HepG2 (cell line): ENCODE measurements around the gene CYP2A7. TPM values are rescaled to one million over a fixed set of nuclear protein-coding genes. Genes with fewer than 3 reads are reported as not detected.
A peak's percentile ranks its signal among the peaks of the same experiment; 100 is the strongest.

Experiments used
- ELF1 ChIP-seq: sonication (generic); formaldehyde crosslinking; IDR thresholded peaks from 2 replicates; pipeline ENCODE4 v1.4.0; 2020; ENCODE audit warnings: missing genetic modification reagents
- HNF4A ChIP-seq: sonication (generic); formaldehyde crosslinking; IDR thresholded peaks from 2 replicates; pipeline ENCODE4 v1.4.0; 2020; ENCODE audit warnings: missing genetic modification reagents
- MAF1 ChIP-seq: sonication (generic); formaldehyde crosslinking; IDR thresholded peaks from 2 replicates; pipeline ENCODE4 v1.5.0; 2020; ENCODE audit warnings: missing genetic modification reagents, borderline replicate concordance
- RBAK ChIP-seq: sonication (generic); formaldehyde crosslinking; IDR thresholded peaks from 2 replicates; pipeline ENCODE4 v1.5.1; 2020; ENCODE audit warnings: mild to moderate bottlenecking, missing genetic modification reagents
- SALL2 ChIP-seq: sonication (generic); formaldehyde crosslinking; IDR thresholded peaks from 2 replicates; pipeline ENCODE4 v1.8.1; 2023; ENCODE audit warnings: mild to moderate bottlenecking, missing genetic modification reagents, inconsistent platforms
- ZNF264 ChIP-seq: sonication (generic); formaldehyde crosslinking; IDR thresholded peaks from 2 replicates; pipeline ENCODE4 v1.4.0; 2020; ENCODE audit warnings: missing genetic modification reagents
- ZNF331 ChIP-seq: sonication (generic); formaldehyde crosslinking; IDR thresholded peaks from 2 replicates; pipeline ENCODE4 v1.4.0; 2020; ENCODE audit warnings: missing genetic modification reagents
- ZNF614 ChIP-seq: IDR thresholded peaks from 2 replicates; pipeline ENCODE4 v1.6.1; 2018; ENCODE audit warnings: missing biosample characterization, missing genetic modification reagents, inconsistent platforms, borderline replicate concordance
- ZSCAN12 ChIP-seq: sonication (generic); formaldehyde crosslinking; IDR thresholded peaks from 2 replicates; pipeline ENCODE4 v1.9.0; 2021; ENCODE audit warnings: mild to moderate bottlenecking, missing genetic modification reagents
- polyA plus RNA-seq, 8 experiments: library from polyadenylated mRNA; depleted of rRNA in 3 of 8; stranded (reverse) in 7 of 8; unstranded in 1 of 8; fragments of >200 nt; fragmentation: Illumina TruSeq in 4 of 8; extraction: Trizol in 4 of 8; gene quantifications; 2 replicates each; pipeline versions ENCODE4 v1.2.1 to v1.2.3, GENCODE V29; 2011 to 2016; ENCODE audit warnings: low read depth in 4 of 8, missing spikeins in 1 of 8, mixed read lengths in 1 of 8; ENCODE audit not compliant: insufficient read depth in 1 of 8
- total RNA-seq, 5 experiments: library from RNA; depleted of rRNA; stranded (reverse); fragments of >200 nt; fragmentation: Illumina TruSeq; extraction: Trizol; gene quantifications; 2 replicates each; pipeline ENCODE4 v1.2.3, GENCODE V29; 2016; ENCODE audit warnings: low read depth in 1 of 5
- TF ChIP-seq, protein P1 (sequence below): sonication (generic); formaldehyde crosslinking; IDR thresholded peaks from 2 replicates; pipeline ENCODE4 v1.5.0; 2020; ENCODE audit warnings: mild to moderate bottlenecking, missing genetic modification reagents, borderline replicate concordance
- TF ChIP-seq, protein P2 (sequence below): sonication (generic); formaldehyde crosslinking; IDR thresholded peaks from 2 replicates; pipeline ENCODE4 v1.4.0; 2020; ENCODE audit warnings: missing genetic modification reagents

CYP2A7 gene
- total and polyA plus RNA-seq, 2 of the 13 experiments (the other 11 are each of a cell fraction or from before 2014, with no cell fraction given) = not detected

DNA sequence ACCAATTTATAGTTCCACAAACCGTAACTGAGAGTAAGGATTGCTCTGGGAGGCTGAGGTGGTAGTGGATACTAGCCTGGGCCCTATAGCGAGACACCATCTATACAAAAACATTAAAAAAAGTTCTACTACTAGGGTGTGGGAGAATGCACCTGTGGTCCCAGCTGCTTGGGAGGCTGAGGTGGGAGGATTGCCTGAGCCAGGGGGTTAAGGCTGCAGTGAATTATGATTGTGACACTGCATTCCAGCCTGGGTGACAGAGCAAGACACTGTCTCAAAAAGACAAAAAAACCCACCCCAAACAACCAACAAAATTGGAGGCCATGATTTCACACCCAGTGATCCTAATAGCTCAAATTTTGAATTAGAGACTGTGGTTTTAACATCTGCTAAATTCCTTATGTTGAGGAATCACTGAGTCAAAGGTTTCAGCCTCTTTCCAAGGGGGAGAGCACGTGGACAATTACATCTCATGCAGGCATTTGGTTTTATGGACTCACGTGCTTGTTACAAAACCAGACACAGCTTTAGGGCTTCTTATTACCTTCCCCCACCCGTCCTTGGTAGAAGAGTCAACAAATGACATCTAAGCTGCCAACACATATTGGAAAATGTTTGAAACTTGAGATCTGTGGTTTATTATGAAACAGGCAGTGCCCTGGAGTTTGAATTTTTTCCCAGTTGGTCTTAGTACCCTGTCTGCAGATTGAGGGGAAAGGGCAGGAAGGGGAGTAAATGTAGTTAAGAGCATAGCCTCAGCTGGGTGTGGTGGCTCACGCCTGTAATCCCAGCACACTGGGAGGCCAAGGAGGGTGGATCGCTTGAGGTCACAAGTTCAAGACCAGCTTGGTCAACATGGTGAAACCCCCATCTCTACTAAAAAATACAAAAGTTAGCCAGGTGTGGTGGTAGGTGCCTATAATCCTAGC, 50.3 kb downstream of the CYP2A7 start (continued):
- TF ChIP-seq, protein P1, sequence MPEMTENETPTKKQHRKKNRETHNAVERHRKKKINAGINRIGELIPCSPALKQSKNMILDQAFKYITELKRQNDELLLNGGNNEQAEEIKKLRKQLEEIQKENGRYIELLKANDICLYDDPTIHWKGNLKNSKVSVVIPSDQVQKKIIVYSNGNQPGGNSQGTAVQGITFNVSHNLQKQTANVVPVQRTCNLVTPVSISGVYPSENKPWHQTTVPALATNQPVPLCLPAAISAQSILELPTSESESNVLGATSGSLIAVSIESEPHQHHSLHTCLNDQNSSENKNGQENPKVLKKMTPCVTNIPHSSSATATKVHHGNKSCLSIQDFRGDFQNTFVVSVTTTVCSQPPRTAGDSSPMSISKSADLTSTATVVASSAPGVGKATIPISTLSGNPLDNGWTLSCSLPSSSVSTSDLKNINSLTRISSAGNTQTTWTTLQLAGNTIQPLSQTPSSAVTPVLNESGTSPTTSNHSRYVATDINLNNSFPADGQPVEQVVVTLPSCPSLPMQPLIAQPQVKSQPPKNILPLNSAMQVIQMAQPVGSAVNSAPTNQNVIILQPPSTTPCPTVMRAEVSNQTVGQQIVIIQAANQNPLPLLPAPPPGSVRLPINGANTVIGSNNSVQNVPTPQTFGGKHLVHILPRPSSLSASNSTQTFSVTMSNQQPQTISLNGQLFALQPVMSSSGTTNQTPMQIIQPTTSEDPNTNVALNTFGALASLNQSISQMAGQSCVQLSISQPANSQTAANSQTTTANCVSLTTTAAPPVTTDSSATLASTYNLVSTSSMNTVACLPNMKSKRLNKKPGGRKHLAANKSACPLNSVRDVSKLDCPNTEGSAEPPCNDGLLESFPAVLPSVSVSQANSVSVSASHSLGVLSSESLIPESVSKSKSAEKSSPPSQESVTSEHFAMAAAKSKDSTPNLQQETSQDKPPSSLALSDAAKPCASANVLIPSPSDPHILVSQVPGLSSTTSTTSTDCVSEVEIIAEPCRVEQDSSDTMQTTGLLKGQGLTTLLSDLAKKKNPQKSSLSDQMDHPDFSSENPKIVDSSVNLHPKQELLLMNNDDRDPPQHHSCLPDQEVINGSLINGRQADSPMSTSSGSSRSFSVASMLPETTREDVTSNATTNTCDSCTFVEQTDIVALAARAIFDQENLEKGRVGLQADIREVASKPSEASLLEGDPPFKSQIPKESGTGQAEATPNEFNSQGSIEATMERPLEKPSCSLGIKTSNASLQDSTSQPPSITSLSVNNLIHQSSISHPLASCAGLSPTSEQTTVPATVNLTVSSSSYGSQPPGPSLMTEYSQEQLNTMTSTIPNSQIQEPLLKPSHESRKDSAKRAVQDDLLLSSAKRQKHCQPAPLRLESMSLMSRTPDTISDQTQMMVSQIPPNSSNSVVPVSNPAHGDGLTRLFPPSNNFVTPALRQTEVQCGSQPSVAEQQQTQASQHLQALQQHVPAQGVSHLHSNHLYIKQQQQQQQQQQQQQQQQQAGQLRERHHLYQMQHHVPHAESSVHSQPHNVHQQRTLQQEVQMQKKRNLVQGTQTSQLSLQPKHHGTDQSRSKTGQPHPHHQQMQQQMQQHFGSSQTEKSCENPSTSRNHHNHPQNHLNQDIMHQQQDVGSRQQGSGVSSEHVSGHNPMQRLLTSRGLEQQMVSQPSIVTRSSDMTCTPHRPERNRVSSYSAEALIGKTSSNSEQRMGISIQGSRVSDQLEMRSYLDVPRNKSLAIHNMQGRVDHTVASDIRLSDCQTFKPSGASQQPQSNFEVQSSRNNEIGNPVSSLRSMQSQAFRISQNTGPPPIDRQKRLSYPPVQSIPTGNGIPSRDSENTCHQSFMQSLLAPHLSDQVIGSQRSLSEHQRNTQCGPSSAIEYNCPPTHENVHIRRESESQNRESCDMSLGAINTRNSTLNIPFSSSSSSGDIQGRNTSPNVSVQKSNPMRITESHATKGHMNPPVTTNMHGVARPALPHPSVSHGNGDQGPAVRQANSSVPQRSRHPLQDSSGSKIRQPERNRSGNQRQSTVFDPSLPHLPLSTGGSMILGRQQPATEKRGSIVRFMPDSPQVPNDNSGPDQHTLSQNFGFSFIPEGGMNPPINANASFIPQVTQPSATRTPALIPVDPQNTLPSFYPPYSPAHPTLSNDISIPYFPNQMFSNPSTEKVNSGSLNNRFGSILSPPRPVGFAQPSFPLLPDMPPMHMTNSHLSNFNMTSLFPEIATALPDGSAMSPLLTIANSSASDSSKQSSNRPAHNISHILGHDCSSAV (CRISPR knock-in tag) = no peak
- TF ChIP-seq ZNF264 = peak; percentile 94
- peak; percentile 55; the same call in 1 of the 2 replicates for TF ChIP-seq MAF1 (CRISPR knock-in tag)
- TF ChIP-seq SALL2 (CRISPR knock-in tag) = peak; percentile 61; the same call in 1 of the 2 replicates
- TF ChIP-seq, protein P2, sequence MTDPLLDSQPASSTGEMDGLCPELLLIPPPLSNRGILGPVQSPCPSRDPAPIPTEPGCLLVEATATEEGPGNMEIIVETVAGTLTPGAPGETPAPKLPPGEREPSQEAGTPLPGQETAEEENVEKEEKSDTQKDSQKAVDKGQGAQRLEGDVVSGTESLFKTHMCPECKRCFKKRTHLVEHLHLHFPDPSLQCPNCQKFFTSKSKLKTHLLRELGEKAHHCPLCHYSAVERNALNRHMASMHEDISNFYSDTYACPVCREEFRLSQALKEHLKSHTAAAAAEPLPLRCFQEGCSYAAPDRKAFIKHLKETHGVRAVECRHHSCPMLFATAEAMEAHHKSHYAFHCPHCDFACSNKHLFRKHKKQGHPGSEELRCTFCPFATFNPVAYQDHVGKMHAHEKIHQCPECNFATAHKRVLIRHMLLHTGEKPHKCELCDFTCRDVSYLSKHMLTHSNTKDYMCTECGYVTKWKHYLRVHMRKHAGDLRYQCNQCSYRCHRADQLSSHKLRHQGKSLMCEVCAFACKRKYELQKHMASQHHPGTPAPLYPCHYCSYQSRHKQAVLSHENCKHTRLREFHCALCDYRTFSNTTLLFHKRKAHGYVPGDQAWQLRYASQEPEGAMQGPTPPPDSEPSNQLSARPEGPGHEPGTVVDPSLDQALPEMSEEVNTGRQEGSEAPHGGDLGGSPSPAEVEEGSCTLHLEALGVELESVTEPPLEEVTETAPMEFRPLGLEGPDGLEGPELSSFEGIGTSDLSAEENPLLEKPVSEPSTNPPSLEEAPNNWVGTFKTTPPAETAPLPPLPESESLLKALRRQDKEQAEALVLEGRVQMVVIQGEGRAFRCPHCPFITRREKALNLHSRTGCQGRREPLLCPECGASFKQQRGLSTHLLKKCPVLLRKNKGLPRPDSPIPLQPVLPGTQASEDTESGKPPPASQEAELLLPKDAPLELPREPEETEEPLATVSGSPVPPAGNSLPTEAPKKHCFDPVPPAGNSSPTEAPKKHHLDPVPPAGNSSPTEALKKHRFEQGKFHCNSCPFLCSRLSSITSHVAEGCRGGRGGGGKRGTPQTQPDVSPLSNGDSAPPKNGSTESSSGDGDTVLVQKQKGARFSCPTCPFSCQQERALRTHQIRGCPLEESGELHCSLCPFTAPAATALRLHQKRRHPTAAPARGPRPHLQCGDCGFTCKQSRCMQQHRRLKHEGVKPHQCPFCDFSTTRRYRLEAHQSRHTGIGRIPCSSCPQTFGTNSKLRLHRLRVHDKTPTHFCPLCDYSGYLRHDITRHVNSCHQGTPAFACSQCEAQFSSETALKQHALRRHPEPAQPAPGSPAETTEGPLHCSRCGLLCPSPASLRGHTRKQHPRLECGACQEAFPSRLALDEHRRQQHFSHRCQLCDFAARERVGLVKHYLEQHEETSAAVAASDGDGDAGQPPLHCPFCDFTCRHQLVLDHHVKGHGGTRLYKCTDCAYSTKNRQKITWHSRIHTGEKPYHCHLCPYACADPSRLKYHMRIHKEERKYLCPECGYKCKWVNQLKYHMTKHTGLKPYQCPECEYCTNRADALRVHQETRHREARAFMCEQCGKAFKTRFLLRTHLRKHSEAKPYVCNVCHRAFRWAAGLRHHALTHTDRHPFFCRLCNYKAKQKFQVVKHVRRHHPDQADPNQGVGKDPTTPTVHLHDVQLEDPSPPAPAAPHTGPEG (CRISPR knock-in tag) = 0 out of 2 replicates have a peak, but pooled peaks have one; percentile 59
- 0 out of 2 replicates have a peak, but pooled peaks have one; percentile 25 for TF ChIP-seq ZSCAN12 (CRISPR knock-in tag)
- TF ChIP-seq RBAK = no peak
- TF ChIP-seq ZNF614 (CRISPR knock-in tag) = peak; percentile 52
- TF ChIP-seq HNF4A (CRISPR knock-in tag) = peak; percentile 83
- peak; percentile 87 for TF ChIP-seq ZNF331
- TF ChIP-seq ELF1 = peak; percentile 14; the same call in 1 of the 2 replicates
